Superior temporal gyrus (tissue), 1 donor: ENCODE results near the gene NAV2.

Experiments
- DNase-seq: peaks from one replicate; pipeline ENCODE4 v3.0.0-alpha.2; 2016; ENCODE audit errors: extremely low spot score

NAV2 gene

GRCh38 chr11:19828382-19829108 lies 115.9 kb downstream of the NAV2 start:
- DNase-seq: no peak

GRCh38 chr11:19829109-19829837 lies 116.6 kb downstream of the NAV2 start:
- DNase-seq: no peak

DNA sequence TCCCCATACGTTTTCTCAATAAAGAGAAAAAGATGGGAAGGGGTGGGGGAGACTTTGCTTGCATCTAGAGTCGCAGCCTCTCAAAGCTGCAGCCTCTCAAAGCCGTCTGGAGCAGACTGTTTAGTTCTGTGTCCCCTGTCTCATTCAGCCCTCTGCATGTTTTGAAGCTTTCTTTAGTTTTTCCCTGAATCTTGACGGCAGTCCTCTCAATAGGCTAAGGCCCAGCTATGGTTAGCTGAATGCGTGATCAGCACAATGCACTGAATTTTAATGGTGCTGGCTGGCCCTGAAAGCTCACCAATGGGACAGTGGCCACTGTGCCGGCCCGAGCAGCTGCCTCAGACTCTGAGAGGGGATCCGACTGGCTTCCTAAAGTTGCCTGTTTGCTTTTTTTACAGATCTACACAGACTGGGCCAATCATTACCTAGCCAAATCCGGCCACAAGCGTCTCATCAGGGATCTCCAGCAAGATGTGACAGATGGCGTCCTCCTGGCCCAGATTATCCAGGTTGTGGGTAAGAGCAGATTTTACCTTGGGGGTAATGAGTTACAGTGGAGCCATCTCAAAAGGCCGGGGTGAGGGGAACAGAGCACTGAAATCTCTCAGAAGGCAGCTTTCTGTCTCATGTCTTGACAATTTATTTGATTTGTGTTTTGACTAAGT lies 119.6 kb downstream of the NAV2 start:
- peak; percentile 56 for DNase-seq

DNA sequence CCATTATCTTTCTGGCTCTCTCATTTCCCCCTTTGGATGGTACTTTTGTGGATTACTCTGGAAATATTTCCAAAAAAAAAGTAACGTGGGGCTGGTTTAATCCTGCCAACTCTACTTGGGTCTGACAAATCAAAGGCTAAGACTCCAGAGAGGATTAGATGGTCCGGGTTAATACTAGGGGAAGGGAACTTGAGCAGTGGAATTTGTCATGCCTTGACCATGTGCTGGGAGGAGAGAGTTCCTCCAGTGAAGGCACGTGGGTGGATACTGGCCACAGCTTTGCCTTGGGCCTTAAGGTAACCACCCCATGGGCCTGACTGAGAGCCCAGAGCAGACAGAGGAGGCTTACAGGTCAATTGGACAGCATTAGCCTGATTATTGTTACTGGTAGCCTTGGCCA lies 120.3 kb downstream of the NAV2 start:
- DNase-seq: no peak

DNA sequence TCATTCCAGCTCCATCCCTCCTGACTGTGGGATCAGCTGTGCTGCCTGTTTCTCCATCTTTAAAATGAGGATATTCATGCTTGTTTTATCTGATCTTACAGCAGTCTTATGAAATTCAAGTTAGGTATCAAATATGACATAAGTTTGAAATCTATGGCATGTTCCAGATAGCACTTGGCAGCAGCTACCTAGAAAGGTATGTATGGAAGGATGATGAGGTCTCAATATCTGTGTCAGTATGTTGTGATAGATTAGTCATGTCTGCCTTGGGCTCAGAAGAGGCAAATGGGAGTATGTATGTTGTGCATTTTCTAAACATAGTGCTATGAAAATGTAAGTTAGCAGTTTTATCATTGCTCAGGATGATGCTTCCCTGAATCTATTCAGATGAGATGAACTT lies 122.1 kb downstream of the NAV2 start:
- no peak for DNase-seq

DNA sequence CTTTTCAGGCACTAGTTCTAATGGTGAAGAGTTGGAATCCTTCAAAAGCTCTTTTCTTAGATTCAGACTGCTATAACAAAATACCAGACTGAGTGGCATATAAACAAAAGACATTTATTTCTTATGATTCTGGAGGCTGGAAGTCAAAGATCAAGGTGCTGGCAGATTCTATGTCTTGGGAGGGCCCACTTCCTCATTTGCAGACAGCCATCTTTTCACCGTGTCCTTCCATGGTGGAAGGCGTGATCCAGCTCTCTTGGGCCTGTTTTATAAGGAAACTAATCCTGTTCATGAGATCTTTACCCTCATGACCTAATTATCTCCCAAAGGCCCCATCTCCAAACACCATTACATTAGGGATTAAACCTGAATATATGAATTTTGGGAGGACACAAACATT lies 124.0 kb downstream of the NAV2 start:
- no peak for DNase-seq

- no peak for DNase-seq
Observed at GRCh38 chr11:19838994-19839768, 126.5 kb downstream of the NAV2 start.

DNA sequence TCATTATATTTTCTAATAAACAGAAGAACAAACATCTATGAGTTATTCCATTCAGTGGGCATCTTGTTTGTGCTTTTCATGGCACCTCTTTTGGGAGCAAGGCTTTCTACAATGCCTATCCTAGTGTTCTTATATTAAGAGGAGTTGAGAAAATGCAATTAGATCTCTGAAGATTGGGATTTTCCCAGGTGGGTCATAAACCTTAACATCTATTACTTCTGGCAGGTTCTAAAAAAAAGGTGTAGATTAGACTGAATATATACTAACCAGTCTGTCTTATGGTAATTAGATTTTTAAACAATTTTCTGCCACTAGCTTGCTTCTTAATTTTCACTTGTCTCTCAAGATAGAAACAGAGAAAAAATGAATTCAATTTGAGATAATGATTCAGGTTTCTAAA lies 128.3 kb downstream of the NAV2 start:
- no peak for DNase-seq

GRCh38 chr11:19842505-19842904 lies 129.9 kb downstream of the NAV2 start:
- no peak for DNase-seq

DNA sequence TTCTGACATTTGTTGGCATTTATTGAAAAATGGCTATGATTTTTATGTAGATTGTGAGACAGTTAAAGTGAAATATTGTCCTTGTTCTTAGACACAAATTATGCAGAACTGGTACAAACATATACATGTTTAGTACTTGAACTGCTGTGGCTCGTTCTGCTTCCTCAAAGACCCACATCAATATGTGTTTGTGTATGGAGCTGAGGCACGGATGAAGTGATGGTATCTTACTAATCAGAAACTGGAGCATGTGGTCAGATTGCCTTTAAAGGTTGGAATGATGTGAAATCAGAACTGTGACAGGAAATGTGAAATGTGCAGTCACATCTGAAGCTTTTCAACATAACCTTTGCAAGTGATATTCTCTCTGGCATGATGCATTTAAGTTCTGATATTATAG lies 130.4 kb downstream of the NAV2 start:
- no peak for DNase-seq

DNA sequence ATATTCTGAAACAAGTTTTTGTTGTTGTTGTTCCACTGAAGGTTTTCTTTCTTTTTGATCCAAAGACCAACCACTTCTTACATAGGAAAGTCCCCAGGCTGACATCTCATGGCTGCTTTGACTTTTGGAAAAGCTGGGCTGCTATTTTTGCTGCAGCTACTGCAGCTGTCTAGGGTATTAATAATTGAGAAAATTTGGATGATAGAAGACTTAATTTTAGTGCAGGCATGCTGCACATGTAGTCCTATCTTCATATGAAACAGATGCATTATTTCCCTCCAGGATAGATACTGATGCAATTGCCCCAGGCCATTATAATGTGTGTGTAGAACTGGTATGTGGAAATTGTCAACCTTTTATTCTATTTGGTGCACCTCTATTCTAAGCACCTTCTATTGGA lies 131.4 kb downstream of the NAV2 start:
- DNase-seq: no peak

DNA sequence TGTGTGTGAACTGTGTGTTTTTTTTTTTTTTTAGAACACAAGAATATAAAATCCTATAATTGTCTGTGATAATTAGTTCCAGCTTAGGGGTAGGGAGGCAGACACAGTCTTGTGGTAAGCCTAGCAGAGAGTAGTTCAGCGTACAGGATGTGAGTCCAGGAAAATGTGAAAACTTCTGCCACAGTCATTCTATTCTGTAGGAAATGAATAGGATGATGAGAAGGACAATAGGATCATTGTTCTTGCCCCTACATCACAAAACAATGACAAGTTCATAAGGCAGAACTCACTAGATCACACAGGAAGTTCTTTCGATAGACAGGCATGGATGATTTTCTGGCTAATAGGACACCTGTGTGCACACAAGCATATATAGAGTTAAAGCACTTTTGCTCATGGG lies 132.2 kb downstream of the NAV2 start:
- peak; percentile 91 for DNase-seq

GRCh38 chr11:19845626-19846025 lies 133.0 kb downstream of the NAV2 start:
- DNase-seq: no peak

GRCh38 chr11:19846654-19847305 lies 134.1 kb downstream of the NAV2 start:
- no peak for DNase-seq

DNA sequence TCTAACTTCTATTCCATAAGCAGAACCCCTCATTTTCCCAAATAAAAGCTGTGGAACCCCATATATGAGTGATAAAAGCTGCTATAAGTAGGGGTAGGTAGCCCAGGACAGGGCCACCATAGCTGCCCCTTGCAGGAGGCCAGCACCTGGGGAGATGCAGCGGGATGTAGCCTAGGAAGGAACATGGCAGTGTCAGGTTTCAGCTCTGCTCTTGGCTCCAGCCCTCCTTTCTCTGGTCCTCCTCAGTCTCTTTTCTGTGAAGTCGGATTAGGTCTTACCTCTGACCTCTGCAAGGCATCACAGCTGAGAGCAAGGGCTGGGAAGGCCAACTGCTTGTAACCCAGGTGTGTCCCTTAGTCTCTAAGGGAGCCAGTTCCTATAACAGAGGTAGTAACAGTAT lies 135.6 kb downstream of the NAV2 start:
- DNase-seq: no peak

DNA sequence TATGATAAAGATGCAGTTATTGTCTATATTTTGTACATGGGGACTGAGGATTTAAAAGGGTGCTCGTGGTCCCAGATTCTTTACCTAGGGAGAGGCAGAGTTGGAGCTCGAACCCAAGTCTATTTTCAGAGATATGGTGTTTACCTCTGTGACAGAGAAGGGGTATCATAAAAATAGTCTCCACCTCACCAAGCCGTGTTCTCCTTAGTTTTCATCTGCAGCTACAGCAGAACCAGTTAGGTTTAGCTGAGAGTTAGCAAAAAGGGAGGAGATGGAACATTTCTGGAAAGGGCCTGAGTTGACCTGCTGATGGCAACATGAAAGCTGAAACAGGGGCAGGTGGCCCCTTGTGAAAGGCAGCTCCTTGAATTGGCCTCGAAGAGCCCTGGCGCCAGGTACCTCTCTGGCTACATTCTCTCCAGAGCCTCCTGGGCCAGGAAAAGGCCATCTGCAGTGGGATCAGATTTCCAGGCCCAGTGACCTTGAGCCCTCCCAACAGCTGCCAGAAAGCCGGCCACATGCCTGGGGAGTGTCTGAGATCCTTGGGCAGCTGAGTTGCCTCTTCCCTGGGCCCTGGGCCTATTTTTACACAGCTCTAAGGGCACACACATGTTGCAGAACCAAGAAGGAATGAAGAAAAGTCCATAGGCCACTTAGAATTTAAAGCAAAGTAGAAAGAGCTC lies 136.6 kb downstream of the NAV2 start:
- no peak for DNase-seq

GRCh38 chr11:19849947-19850593 lies 137.4 kb downstream of the NAV2 start:
- DNase-seq: no peak

- no peak for DNase-seq
Observed at GRCh38 chr11:19852288-19852687, 139.7 kb downstream of the NAV2 start.

- no peak for DNase-seq
Observed at GRCh38 chr11:19853016-19853415, 140.4 kb downstream of the NAV2 start.

GRCh38 chr11:19853920-19854319 lies 141.3 kb downstream of the NAV2 start:
- DNase-seq: no peak

GRCh38 chr11:19861171-19861570 lies 148.5 kb downstream of the NAV2 start:
- DNase-seq: no peak
